ENCODE data around the gene COX19.
"Not testable (repeated sequence)": the region's sequence is repeated elsewhere in the genome, so short reads cannot be mapped to it uniquely, and the experiment has no call there.

COX19 gene

GRCh38 chr7:1010226-1010625 lies 34.9 kb upstream of the COX19 start:
- no peak for DNase-seq (ENCODE audit: low read depth in 2 of 2)

- no peak for DNase-seq (ENCODE audit: low read depth in 2 of 2)
Observed at GRCh38 chr7:1009747-1010146, 34.4 kb upstream of the COX19 start.

GRCh38 chr7:1008733-1009363 lies 33.5 kb upstream of the COX19 start:
- no peak for DNase-seq (ENCODE audit: low read depth in 2 of 2)

- no peak for DNase-seq (ENCODE audit: low read depth in 2 of 2)
Observed at GRCh38 chr7:1007901-1008300, 32.6 kb upstream of the COX19 start.

GRCh38 chr7:1005303-1005702 lies 30.0 kb upstream of the COX19 start:
- no peak for DNase-seq (ENCODE audit: low read depth in 2 of 2)

GRCh38 chr7:1004018-1004852 lies 28.9 kb upstream of the COX19 start:
- DNase-seq (ENCODE audit: low read depth in 2 of 2), result no peak

GRCh38 chr7:1002445-1002844 lies 27.1 kb upstream of the COX19 start:
- not testable (repeated sequence) for DNase-seq (ENCODE audit: low read depth in 2 of 2)

- DNase-seq (ENCODE audit: low read depth in 2 of 2), result not testable (repeated sequence)
Observed at GRCh38 chr7:1002026-1002425, 26.7 kb upstream of the COX19 start.

- not testable (repeated sequence) for DNase-seq (ENCODE audit: low read depth in 2 of 2)
Observed at GRCh38 chr7:1001069-1001770, 25.9 kb upstream of the COX19 start.

- no peak for DNase-seq (ENCODE audit: low read depth in 2 of 2)
Observed at GRCh38 chr7:999941-1000935, 24.9 kb upstream of the COX19 start.

GRCh38 chr7:999149-999879 lies 24.0 kb upstream of the COX19 start:
- DNase-seq (ENCODE audit: low read depth in 2 of 2), result no peak

GRCh38 chr7:997404-998395 lies 22.4 kb upstream of the COX19 start:
- DNase-seq (ENCODE audit: low read depth in 2 of 2), result no peak

GRCh38 chr7:996079-996872 lies 20.9 kb upstream of the COX19 start:
- no peak for DNase-seq (ENCODE audit: low read depth in 2 of 2)

GRCh38 chr7:995571-995970 lies 20.2 kb upstream of the COX19 start:
- no peak for DNase-seq (ENCODE audit: low read depth in 2 of 2)

GRCh38 chr7:994592-995308 lies 19.4 kb upstream of the COX19 start:
- DNase-seq (ENCODE audit: low read depth in 2 of 2), result no peak

GRCh38 chr7:992709-993607 lies 17.6 kb upstream of the COX19 start:
- DNase-seq (ENCODE audit: low read depth in 2 of 2), result peak; percentile 94 to 95

Data from stimulated activated CD8-positive, alpha-beta memory T cell treated with anti-CD3 and anti-CD28 coated beads, Interleukin-2, amount 100 ng/mL, for 48 hours (primary cell).